ENCODE measurements around the gene ZNF580.

Gene ZNF580

DNA sequence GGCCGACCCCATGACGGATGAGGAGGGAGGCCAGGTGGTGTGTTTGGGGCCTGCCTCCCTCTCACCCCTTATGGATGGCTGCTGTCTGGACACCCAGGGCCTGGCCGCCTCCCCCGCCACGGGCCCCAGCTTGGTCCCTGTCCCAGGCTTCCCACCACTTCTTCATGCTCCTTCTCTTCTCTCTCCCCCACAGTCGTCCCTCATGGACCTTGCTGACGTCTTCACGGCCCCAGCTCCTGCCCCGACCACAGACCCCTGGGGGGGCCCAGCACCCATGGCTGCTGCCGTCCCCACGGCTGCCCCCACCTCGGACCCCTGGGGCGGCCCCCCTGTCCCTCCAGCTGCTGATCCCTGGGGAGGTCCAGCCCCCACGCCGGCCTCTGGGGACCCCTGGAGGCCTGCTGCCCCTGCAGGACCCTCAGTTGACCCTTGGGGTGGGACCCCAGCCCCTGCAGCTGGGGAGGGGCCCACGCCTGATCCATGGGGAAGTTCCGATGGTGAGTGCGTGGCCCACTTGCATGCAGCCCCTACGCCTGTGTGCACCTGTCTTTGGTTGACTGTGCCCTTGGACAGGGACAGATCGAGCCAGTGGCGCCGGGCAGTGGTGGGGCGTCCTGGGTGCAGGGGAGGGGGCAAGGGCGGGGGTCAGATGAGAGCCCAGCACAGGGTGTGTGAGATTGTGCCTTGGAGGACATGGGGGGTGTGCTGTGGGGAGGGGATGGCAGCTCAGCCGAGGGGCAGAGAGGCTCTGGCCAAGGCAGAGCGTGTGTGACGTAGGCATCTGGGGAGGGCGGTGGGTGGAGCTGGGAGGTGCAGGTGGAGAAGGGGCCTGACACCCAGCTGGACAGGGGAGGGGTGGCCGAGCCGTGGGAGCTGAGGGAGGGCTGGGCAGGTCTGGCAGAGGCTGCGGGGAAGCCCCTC is 51.0 kb downstream of the ZNF580 start:
- Histone ChIP-seq H3K9me3 (ENCODE audit: control insufficient read depth, insufficient read depth, low read depth, low read length) (no peaks in the 10 kb centered on the region), H3K4me1 (ENCODE audit: control insufficient read depth, insufficient read depth, low read length) (no peaks in the 10 kb centered on the region), H3K9ac (ENCODE audit: low read length) (no peak overlapping the region), H3K36me3 (ENCODE audit: control insufficient read depth, insufficient read depth, low read length) (peaks cover 86% of the 10 kb centered on the region), H3K4me3 (ENCODE audit: low read depth, low read length) (no peak overlapping the region), H3K27me3 (ENCODE audit: control insufficient read depth, insufficient read depth, low read length) (no peaks in the 10 kb centered on the region), H3K27ac (ENCODE audit: low read depth, low read length) (no peak overlapping the region)

DNA sequence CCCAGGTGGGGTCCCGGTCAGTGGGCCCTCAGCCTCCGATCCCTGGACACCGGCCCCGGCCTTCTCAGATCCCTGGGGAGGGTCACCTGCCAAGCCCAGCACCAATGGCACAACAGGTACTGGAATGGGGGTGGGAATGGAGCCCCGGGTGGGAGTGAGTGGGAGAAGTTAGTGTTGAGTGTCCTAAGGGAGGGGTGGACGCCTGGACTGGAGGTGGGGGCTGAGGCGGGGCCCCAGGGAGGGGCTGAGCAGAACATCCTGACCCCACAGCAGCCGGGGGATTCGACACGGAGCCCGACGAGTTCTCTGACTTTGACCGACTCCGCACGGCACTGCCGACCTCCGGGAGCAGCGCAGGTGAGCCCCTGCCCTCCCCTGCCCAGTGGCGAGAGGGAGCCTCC is 51.9 kb downstream of the ZNF580 start:
- no peak overlapping the region for H3K4me3 ChIP-seq (ENCODE audit: low read depth, low read length)
- H3K9ac ChIP-seq (ENCODE audit: low read length) = no peak overlapping the region
- no peaks in the 10 kb centered on the region for H3K27me3 ChIP-seq (ENCODE audit: control insufficient read depth, insufficient read depth, low read length)
- no peak overlapping the region for H3K27ac ChIP-seq (ENCODE audit: low read depth, low read length)
- H3K4me1 ChIP-seq (ENCODE audit: control insufficient read depth, insufficient read depth, low read length) = no peaks in the 10 kb centered on the region
- peaks cover 90% of the 10 kb centered on the region for H3K36me3 ChIP-seq (ENCODE audit: control insufficient read depth, insufficient read depth, low read length)
- no peaks in the 10 kb centered on the region for H3K9me3 ChIP-seq (ENCODE audit: control insufficient read depth, insufficient read depth, low read depth, low read length)
